Measurements from ENCODE around the gene DYNC1I1.
A peak's percentile ranks its signal among the peaks of the same experiment; 100 is the strongest.

Gene DYNC1I1

GRCh38 chr7:95772298-95772770 lies at the start of gene DYNC1I1:
Gene DYNC1I1, plus strand, starts transcription at chr7:95772554. Its CDS starts 32,176 bp downstream, at chr7:95804730.
- ATAC-seq (peak; percentile 82), DNase-seq (peak; percentile 49)

DNA sequence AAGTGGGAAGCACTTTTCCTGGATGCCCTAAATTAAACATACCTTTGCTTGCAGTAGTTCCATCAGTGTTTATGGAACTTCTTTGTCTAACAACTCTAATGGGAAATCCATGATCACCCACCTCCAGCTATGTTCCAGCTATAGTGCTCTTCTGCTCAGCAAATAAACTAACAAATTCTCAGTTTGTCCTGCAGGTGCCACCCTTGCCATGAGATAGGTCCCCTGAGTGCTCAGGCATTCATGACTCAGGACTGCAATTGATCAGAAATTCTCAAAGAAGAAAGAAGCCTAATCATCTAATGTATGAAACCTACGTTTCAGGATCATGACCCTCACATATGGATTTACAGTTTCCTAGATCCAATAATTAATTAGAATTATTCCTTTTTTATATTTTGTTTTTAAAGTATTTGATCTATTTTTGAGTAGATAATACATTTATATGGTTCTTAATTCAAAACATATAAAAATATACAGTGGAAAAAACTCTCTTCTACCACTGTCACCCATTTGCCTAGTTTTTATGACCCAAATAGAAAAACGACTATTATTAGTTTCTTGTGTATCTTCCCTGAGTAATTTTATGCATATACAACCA lies 48.7 kb upstream of the DYNC1I1 start:
- ATAC-seq (no peak), DNase-seq (no peak)

DNA sequence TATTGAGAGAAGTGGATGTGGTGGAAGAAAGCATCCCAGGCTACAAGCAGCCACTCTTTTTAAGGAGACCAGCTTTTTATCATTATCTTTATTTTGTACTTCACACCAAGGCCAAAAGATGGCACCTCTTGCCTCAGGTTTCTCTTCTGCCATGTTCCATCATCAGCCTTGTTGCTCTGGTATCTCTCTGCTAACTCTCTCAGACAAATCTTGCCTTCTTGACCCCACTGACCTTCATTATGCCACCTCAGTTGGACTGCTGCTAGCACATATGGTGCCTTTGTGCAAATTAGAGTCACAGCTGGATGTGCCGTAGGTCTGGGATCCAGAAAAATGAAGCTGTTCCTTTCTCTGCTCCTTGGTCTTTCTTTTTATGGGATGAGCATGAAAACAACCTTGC lies 47.1 kb upstream of the DYNC1I1 start:
- no peak for DNase-seq
- ATAC-seq: no peak

DNA sequence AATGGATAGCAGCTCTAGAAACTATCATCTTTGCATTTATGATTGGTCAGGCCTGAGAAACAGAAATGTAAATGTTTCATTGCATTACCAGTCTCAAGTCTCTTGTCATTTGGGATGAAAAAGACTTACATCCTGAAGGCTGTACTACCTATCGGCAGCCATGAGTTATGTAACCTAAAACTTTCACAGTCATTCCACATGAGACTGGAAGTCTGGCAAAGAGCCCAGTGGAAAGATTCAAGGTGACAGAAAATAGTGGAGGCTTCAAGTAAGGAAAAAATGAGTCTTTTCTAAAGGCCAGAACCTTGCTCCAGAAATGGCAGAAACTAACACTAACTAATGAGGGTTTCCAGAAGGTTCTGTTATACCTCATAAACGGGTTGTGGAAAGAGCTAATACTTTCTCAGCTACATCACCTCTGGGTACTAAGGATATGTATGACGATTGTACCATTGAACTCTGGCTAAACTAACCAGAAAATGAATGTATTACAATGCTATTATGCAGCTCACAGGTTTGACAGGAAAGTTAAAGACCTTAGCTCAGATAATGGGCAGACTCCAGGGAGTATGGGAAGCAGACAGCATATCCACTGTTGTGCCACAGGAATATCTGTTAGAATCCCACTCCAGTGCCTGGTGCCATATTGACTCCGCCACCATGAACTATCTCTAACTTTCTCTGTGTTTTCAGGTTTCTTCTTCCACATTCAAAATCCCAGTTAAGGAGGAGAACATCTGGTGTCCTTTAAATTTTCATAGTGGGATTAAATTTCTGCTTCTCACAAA lies 41.7 kb upstream of the DYNC1I1 start:
- ATAC-seq (no peak), DNase-seq (no peak)

GRCh38 chr7:95736635-95737034 lies 35.7 kb upstream of the DYNC1I1 start:
- no peak for DNase-seq
- no peak for ATAC-seq

GRCh38 chr7:95737828-95738505 lies 34.4 kb upstream of the DYNC1I1 start:
- ATAC-seq (no peak), DNase-seq (no peak)

GRCh38 chr7:95749044-95749443 lies 23.3 kb upstream of the DYNC1I1 start:
- no peak for ATAC-seq

GRCh38 chr7:95749515-95749914 lies 22.8 kb upstream of the DYNC1I1 start:
- DNase-seq (no peak), ATAC-seq (no peak)

More at GRCh38 chr7:95749044-95749443, 23.3 kb upstream of the DYNC1I1 start:
- no peak for DNase-seq

- ATAC-seq (no peak), DNase-seq (no peak)
These were observed 18.9 kb upstream of the DYNC1I1 start for GRCh38 chr7:95753440-95753839.

- no peak for DNase-seq
- no peak for ATAC-seq
These were observed 16.9 kb upstream of the DYNC1I1 start for GRCh38 chr7:95755277-95755934.

GRCh38 chr7:95758187-95758586 lies 14.2 kb upstream of the DYNC1I1 start:
- DNase-seq: no peak
- ATAC-seq: no peak

GRCh38 chr7:95766086-95766485 lies 6.3 kb upstream of the DYNC1I1 start:
- DNase-seq: no peak
- no peak for ATAC-seq

DNA sequence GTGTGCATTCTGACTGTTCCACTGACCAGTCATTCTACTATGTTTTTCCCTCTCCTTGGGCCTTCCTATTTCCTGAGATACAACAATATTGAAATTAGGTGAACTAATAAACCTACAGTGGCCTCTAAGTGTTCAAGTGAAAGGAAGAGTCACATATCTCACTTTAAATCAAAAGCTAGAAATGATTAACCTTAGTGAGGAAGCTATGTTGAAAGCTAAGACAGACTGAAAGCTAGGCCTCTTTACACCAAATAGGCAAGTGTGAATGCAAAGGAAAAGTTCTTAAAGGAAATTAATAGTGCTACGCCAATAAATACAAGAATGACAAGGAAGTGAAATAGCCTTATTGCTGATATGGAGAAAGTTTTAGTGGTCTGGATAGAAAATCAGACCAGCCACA lies 5.7 kb upstream of the DYNC1I1 start:
- ATAC-seq: no peak

DNA sequence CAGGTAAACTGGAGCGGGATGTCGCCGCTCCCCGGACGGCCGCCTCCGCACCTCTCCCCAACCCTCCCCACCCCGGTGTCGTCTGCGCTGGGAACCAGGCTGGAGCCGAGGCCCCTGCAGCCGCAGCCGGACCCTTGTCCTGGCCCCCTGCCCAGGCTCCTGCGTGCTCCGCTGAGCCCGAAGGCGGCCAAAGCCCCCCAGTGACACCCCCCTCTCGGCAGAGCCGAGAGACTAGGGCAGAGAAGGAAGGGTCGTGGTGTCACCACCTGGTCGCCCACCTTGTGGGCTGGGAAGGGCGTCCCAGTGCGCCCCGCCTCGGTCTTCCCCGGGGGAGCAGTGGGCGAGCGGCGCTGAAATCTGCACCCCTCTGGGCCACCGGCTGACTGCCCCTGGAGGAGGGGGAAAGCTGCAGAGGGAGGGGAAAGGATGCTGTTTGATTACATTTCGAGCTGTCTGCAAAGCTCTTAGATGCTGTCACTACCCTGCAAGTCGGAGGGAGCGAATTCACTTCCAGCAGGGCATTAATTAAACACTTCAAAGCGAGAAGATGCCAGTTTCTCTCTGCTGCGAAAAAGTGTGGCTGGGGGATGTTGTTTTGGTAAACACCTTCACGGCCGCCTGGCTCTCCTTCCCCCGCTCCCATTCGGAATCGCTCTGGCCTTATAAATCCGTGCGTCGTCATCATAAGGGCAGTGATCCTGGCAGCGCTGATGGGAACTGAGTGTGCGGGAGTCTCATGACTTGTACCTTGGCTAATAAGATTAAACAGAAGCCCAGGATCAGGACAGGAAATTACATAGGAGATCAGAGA lies 622 bp downstream of the DYNC1I1 start:
- ATAC-seq (no peak), DNase-seq (no peak)

More for the DNA sequence above, 5.7 kb upstream of the DYNC1I1 start:
- DNase-seq: no peak

DNA sequence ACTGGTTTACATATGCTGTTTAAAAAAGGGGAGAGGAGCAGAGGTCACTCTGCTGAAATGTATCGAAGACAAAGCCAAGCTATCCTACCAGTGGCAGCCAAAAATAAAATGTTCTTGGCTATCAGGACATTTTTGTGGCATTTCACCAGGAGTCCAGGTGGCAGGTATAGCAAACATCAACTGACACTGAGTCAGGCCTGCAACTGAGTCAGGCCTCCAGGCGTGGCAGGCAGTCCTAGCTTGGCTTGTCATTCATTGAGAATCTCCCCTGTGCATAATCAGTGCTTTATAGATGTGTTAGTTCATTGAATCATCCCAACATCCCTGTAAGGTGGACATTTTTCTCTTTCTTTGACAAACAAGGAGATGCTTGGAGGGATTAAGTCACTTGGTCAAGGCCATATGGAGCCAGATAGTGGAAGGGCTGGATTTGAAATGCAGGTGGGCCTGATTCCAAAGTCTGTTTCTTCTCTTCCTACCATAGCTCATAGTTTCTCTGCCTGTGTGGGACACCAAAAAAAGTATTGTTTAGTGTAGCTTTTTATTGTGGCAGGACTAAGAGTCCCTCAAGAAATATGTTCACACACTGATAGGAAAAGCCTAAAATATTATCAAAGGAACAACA lies 4.3 kb downstream of the DYNC1I1 start:
- ATAC-seq: no peak
- no peak for DNase-seq

- DNase-seq: no peak
These were observed 4.9 kb downstream of the DYNC1I1 start for GRCh38 chr7:95777269-95777668.

GRCh38 chr7:95780665-95781064 lies 8.3 kb downstream of the DYNC1I1 start:
- DNase-seq: no peak
- no peak for ATAC-seq

More at GRCh38 chr7:95777269-95777668, 4.9 kb downstream of the DYNC1I1 start:
- ATAC-seq: no peak

- DNase-seq: no peak
- ATAC-seq: no peak
These were observed 9.7 kb downstream of the DYNC1I1 start for GRCh38 chr7:95781961-95782586.

DNA sequence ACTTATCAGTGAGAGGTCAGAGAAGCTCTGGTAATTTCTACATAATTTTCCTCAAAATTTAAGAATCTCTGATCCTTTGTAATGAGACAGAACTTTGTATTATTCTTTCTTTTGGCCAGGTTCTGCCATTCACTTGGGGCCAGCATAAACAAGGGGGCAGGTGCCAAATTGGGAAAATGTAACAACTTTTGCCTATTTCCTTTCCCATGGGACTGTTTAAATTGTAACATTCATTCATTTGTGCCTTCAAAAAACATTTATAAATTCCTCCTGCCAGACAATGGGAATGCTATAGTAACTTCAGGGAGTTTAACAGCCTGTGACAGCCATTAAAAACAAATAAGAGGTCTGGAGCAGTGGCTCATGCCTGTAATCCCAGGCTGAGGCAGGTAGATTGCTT lies 12.4 kb downstream of the DYNC1I1 start:
- no peak for DNase-seq
- no peak for ATAC-seq

GRCh38 chr7:95788258-95788657 lies 15.9 kb downstream of the DYNC1I1 start:
- DNase-seq: no peak
- ATAC-seq: no peak

DNA sequence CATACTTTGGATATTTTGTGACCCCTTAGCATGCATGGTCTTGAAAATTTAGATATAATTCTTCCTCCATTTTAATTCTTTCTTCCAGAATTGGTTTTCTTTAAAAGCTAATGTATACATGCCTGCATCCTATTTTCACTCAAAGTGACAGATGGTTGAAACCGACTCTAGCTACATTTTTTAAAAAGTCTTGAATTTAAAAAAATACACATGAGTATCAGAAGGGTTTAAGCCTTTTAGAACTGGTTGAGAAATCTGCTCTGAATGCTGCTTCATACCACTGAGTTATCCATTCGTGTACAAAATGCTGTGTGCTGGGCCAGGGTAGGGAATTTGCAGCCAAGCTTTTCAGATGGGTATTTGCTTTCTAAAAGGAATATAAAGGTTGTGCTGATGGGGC lies 16.5 kb downstream of the DYNC1I1 start:
- ATAC-seq (no peak), DNase-seq (no peak)
